ENCODE results near the gene INHBB. TPM values are rescaled to one million over a fixed set of nuclear protein-coding genes. Genes with fewer than 3 reads are reported as not detected.

The INHBB gene
- total and polyA plus RNA-seq, 11 donors: 0.70 to 38.0 (median 2.8) TPM

DNA sequence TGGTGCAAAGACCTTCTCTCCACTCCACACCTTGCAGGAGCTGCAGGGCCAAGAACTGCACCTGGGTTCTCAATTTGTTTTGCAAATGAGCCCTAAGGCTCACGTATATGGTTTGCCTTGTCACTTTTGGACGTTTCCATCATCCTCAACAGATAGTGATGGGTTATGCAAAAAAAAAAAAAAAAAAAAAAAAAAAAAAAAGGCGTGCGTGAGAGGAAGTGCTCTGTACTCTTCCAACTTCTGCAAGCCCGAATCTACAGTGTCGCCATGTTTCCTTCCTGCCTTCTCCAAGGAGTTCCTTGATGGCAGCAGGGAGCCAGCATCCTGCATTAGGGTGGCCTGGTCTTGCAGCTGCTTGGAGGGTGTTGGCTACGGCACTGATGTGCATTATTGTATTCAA is 4.0 kb upstream of the INHBB start:
- no peaks in the 10 kb centered on the region for H3K36me3 ChIP-seq
- H3K27me3 ChIP-seq: peaks cover 21 to 79% (median 47%) of the 10 kb centered on the region in 9 donors
- no peak for TF ChIP-seq POLR2A (IDR thresholded peaks at IDR 0.05)
- TF ChIP-seq, protein P1, sequence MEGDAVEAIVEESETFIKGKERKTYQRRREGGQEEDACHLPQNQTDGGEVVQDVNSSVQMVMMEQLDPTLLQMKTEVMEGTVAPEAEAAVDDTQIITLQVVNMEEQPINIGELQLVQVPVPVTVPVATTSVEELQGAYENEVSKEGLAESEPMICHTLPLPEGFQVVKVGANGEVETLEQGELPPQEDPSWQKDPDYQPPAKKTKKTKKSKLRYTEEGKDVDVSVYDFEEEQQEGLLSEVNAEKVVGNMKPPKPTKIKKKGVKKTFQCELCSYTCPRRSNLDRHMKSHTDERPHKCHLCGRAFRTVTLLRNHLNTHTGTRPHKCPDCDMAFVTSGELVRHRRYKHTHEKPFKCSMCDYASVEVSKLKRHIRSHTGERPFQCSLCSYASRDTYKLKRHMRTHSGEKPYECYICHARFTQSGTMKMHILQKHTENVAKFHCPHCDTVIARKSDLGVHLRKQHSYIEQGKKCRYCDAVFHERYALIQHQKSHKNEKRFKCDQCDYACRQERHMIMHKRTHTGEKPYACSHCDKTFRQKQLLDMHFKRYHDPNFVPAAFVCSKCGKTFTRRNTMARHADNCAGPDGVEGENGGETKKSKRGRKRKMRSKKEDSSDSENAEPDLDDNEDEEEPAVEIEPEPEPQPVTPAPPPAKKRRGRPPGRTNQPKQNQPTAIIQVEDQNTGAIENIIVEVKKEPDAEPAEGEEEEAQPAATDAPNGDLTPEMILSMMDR (IDR thresholded peaks at IDR 0.05): no peak
- ATAC-seq (no peak), DNase-seq (no peak)
- H3K4me3 ChIP-seq: no peak overlapping the region
- 47 to 60% (median 55%) methylated on average over 7 of the region's 7 CpGs for WGBS, 4 donors
- intact Hi-C loops (cut with DNase I): loop anchor here (2.0 to 10.0 kb wide), 14 partner anchors 95 to 733 kb away; no protein-coding TSS in a partner anchor
- H3K9me3 ChIP-seq: no peaks in the 10 kb centered on the region
- H3K4me1 ChIP-seq: peaks cover 0 to 42% (median 24%) of the 10 kb centered on the region in 12 donors
- no peak overlapping the region for H3K27ac ChIP-seq

DNA sequence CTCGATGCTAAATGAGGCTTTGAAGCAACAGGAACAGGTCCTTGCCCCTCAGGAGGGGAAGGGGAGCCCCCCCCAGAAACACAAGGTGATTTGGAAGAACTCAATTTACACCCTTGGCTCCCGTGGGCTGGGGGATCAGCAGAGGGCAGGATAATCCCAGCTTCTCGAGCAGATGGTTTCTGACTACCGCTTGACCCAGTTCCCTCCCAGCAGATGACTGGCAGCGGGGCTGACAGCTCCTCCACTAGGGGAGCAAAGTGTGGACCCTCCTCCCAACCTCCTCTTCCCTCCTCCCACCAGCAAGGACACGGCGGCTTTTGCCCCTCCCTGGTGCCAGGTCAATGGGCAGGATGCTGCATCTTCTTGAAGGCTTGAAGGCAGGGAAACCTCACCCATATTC is 3.5 kb upstream of the INHBB start:
- TF ChIP-seq POLR2A (IDR thresholded peaks at IDR 0.05): no peak
- TF ChIP-seq, protein P1 (IDR thresholded peaks at IDR 0.05): no peak
- H3K4me3 ChIP-seq: no peak overlapping the region
- H3K9me3 ChIP-seq: no peaks in the 10 kb centered on the region
- 21 to 47% (median 30%) methylated on average over 4 to 7 of the region's 7 CpGs for WGBS, 4 donors
- DNase-seq (no peak), ATAC-seq (no peak)
- intact Hi-C loops (cut with DNase I): loop anchor here (2.0 to 10.0 kb wide), 14 partner anchors 95 to 732 kb away; no protein-coding TSS in a partner anchor
- H3K27ac ChIP-seq: no peak overlapping the region
- H3K27me3 ChIP-seq: peaks cover 21 to 79% (median 49%) of the 10 kb centered on the region in 9 donors
- H3K4me1 ChIP-seq: peaks cover 0 to 46% (median 27%) of the 10 kb centered on the region in 12 donors
- no peaks in the 10 kb centered on the region for H3K36me3 ChIP-seq

DNA sequence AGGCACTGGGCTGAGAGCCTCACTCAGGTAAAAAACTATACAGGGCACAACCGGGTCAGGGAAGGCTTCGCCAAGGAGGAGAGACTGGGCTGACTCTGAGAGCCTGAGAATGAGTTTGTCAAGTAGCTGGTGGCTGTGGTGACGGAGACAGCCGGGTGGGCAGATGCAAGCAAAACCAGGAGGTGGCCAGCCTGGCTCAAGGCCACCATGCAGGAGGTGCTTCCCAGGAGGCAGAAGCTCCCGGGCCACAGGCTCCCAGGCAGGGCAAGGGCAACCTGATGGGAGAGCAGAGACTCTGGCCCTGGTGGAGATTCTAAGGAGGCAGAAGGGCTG is 2.9 kb upstream of the INHBB start:
- no peak for TF ChIP-seq POLR2A (IDR thresholded peaks at IDR 0.05)
- TF ChIP-seq, protein P1 (IDR thresholded peaks at IDR 0.05): no peak
- 20 to 79% (median 23%) methylated on average over 2 to 5 of the region's 5 CpGs for WGBS, 4 donors

DNA sequence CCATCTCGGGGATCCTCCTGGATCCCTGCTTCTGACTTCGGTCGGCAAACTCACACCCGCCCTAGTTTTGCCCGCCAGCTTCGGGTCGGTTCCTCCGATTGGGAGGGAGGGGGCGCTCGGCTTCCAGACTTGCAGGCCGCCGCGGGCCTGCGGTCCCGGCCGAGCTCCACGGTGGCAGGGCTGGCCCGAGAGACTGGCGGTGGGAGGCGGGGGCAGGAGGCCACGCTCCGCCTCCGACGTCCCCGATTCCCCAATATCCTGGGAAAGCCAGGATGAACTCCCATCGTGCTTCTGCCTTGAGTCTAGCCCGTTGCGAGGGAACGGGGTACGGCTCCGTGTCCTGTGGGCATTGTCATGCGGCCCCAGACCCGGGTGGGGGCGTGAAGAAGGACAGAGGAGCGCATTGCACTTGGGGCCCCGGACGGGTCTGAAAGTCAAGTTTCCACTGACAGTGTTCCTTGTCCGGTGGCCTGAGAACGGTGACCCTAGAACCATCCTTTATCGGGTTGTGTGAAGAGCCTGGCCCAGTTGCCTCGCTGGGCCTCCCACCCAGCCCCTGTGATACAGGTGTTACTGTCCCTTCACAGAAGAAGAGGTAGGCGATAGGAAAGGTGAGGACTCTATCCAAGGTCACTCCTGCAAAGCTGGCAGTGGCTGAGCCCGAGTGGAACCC is 2.4 kb upstream of the INHBB start:
- Histone ChIP-seq H3K4me3 (peak overlapping the region in 10 of 12 donors; percentile 8 to 73 (median 58)), H3K36me3 (no peaks in the 10 kb centered on the region), H3K27me3 (peaks cover 21 to 81% (median 52%) of the 10 kb centered on the region in 9 donors), H3K9me3 (no peaks in the 10 kb centered on the region), H3K27ac (peak overlapping the region in 4 of 12 donors; percentile 55 to 71 (median 65)), H3K4me1 (peaks cover 0 to 51% (median 27%) of the 10 kb centered on the region in 12 donors)
- peak; percentile 83 to 90 (median 85) for DNase-seq
- TF ChIP-seq POLR2A (IDR thresholded peaks at IDR 0.05): no peak
- TF ChIP-seq, protein P1 (IDR thresholded peaks at IDR 0.05): peak; percentile 68 to 95 (median 87)
- WGBS, 4 donors: 4 to 6% (median 4%) methylated on average over 25 to 43 of the region's 43 CpGs
- intact Hi-C loops (cut with DNase I): loop anchor here (1.0 to 10.0 kb wide), 17 partner anchors 94 to 731 kb away; no protein-coding TSS in a partner anchor
- ATAC-seq: peak; percentile 75 to 92 (median 90)

More for the DNA sequence above, 2.9 kb upstream of the INHBB start:
- DNase-seq (no peak), ATAC-seq (no peak)
- Histone ChIP-seq H3K27me3 (peaks cover 21 to 80% (median 53%) of the 10 kb centered on the region in 9 donors), H3K27ac (no peak overlapping the region), H3K4me3 (peak overlapping the region in 3 of 12 donors; percentile 8 to 62 (median 53)), H3K9me3 (no peaks in the 10 kb centered on the region), H3K4me1 (peaks cover 0 to 51% (median 27%) of the 10 kb centered on the region in 12 donors), H3K36me3 (no peaks in the 10 kb centered on the region)
- intact Hi-C loops (cut with DNase I): loop anchor here (1.0 to 10.0 kb wide), 16 partner anchors 94 to 732 kb away; no protein-coding TSS in a partner anchor

Data from heart left ventricle (tissue), 16 donors.